Measurements from ENCODE around the gene TNFAIP1. TPM values are rescaled to one million over a fixed set of nuclear protein-coding genes. Genes with fewer than 3 reads are reported as not detected.
A peak's percentile ranks its signal among the peaks of the same experiment; 100 is the strongest.

The TNFAIP1 gene
- total RNA-seq, 1 experiment from 2014 or later = 21.8 TPM

DNA sequence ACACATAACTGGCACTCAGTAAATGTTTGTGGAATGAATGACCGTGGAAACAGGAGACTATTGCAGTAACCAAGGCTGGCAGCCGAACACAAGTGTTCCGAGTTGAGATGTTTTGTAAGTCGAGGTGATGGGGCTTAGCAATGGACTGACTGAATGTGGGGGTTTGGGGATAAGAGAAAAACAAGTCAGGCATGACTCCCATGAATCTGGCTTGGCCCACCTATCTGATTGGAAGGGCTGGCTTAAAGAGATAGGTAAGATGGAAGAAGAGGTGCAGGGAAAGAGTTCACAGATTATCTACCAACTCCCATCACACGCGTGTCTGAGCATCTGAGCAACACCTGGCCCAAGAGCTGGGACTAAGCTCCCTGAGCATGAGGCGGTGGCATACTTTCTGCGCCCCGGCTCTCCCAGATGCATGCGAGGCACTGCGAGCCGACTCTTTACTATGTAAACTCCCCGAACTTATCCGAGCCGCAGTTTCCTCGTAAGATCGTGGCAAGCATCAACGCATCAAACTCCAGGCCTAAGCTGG, 828 bp upstream of the TNFAIP1 start:
- Mint-ChIP-seq H3K27me3 (ENCODE audit: low read depth) (no peaks in the 10 kb centered on the region), H3K36me3 (ENCODE audit: insufficient read depth in 1 of 3, low read depth in 3 of 3) (peaks cover 0 to 6% (median 4%) of the 10 kb centered on the region in 3 experiments; a peak in 3 of 7 replicates), H3K9me3 (no peaks in the 10 kb centered on the region; a peak in 1 of 5 replicates), H3K4me3 (peak overlapping the region; percentile 97 to 99), H3K4me1 (peaks cover 19 to 23% of the 10 kb centered on the region in 2 experiments), H3K27ac (peak overlapping the region in 2 of 3 experiments; percentile 12 to 61; a peak in 6 of 7 replicates)
- no peak overlapping the region for H2AFZ ChIP-seq (ENCODE audit: low read length)
- no peak overlapping the region for H3T11ph ChIP-seq (ENCODE audit: low read length)
- H3K18ac ChIP-seq (ENCODE audit: insufficient read length, low read depth, low read length) = peak overlapping the region; percentile 72
- peak overlapping the region; percentile 93 for H3K4me2 ChIP-seq (ENCODE audit: insufficient read depth, insufficient read length, low read length)
- H2BK20ac ChIP-seq (ENCODE audit: low read depth, low read length, poor library complexity, severe bottlenecking) = no peak overlapping the region
- H3K4me1 ChIP-seq (ENCODE audit: insufficient read depth, low read length) = peaks cover 9% of the 10 kb centered on the region; the same call in 1 of the 2 replicates
- no peak overlapping the region for H3K4ac ChIP-seq (ENCODE audit: low read depth, low read length)
- H3K9ac ChIP-seq (ENCODE audit: extremely low read depth, insufficient read length, low read length) = peak overlapping the region; percentile 49
- peaks cover 13% of the 10 kb centered on the region for H3K23me2 ChIP-seq (ENCODE audit: insufficient read length, low read depth, low read length, poor library complexity, severe bottlenecking)
- no CpG with 5 or more reads among the region's 18 CpGs for WGBS (ENCODE audit: extremely low coverage, insufficient read length, low lambda C conversion rate)
- no peak overlapping the region for H4K5ac ChIP-seq (ENCODE audit: insufficient read length, low read depth, low read length)
- H3K56ac ChIP-seq (ENCODE audit: insufficient read length, low read depth, low read length) = no peak overlapping the region
- peak overlapping the region; percentile 60 for H3K14ac ChIP-seq (ENCODE audit: insufficient read depth, low read length)
- no peak overlapping the region for H2BK120ac ChIP-seq (ENCODE audit: low read depth, low read length, poor library complexity, severe bottlenecking)
- H2AK5ac ChIP-seq (ENCODE audit: insufficient read length, low read length) = no peak overlapping the region
- H3K27me3 ChIP-seq (ENCODE audit: insufficient read depth, low read length) = no peaks in the 10 kb centered on the region
- no peaks in the 10 kb centered on the region for H3K9me3 ChIP-seq (ENCODE audit: control insufficient read depth, low read depth, low read length)
- H2BK5ac ChIP-seq (ENCODE audit: insufficient read length, low read length) = no peak overlapping the region
- H3K79me1 ChIP-seq (ENCODE audit: insufficient read depth, low read depth, low read length, poor library complexity, severe bottlenecking) = no peaks in the 10 kb centered on the region
- no peak overlapping the region for H4K91ac ChIP-seq (ENCODE audit: insufficient read length, low read depth, low read length)
- no peak for DNase-seq
- H3K79me2 ChIP-seq (ENCODE audit: insufficient read depth, low read length) = no peaks in the 10 kb centered on the region; the same call in 1 of the 2 replicates
- no peak overlapping the region for H2BK12ac ChIP-seq (ENCODE audit: insufficient read length, low read depth, low read length)
- no peak overlapping the region for H3K23ac ChIP-seq (ENCODE audit: insufficient read length, low read depth, low read length)
- H4K8ac ChIP-seq (replicated peaks; ENCODE audit: insufficient read length, low read depth, low read length) = no peak overlapping the region
- H2BK15ac ChIP-seq (ENCODE audit: low read depth, low read length) = no peak overlapping the region
- no peak for TF ChIP-seq CTCF (conservative IDR thresholded peaks at IDR 0.05)
- no peaks in the 10 kb centered on the region for H4K20me1 ChIP-seq (ENCODE audit: control insufficient read depth, insufficient read depth, insufficient read length)
- no peak overlapping the region for H3K27ac ChIP-seq (ENCODE audit: insufficient read length, low read depth, low read length)
